LNCAP (cell line): ENCODE measurements around the gene PIKFYVE.

Source experiments
- TF ChIP-seq, protein P1 (sequence below): fragments of 450-650 bp; IDR thresholded peaks from 2 replicates; pipeline ENCODE4 v1.5.1; 2017; ENCODE audit warnings: mild to moderate bottlenecking

Gene PIKFYVE

DNA sequence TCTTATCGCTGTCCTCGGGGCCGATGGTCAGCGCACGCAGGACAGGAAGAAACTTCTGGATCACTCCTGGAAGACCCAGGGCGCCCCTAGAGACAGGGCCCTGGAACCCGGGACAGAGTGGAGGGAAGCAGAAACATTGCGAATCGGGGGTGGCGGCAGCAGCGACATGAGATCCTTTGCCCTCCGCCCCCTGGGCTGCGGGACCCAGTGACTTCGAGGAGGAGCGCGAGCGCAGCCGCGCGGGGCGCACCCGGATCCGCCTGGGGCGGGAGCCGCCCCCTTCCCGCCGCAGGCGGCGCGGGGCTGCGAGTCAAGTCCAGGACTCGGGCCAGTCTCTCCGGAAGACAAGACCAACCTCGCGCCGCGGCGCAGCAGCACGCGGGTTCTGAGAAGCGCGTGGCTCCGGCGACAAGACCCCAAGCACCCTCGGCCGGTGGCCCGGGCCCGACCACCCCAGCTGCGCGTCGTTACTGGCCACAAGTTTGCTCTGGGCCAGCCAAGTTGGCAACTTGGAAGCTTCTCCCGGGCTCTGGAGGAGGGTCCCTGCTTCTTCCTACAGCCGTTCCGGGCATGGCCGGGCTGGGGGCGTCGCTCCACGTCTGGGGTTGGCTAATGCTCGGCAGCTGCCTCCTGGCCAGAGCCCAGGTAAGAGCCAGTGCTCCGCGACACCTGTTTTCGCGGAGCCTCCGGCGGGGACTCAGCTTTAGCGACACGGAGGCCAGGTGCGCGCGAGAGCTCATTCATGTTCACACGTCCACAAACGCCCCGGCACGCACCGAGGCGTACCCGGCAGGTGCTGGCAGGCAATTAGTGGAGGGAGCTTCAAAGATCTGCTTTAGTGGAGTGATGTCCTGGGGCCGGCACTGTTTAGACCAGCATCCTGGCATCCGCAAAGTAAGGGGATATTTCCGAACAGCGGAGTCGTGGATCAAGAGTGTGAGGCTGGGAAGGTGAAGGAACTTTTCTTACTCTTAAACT, 140.7 kb downstream of the PIKFYVE start, which contains the start of gene PTH2R:
TSS of gene PTH2R (plus strand) at position 319 of the 978 bp plus-strand sequence. CDS start at position 571, 252 bp downstream.
- TF ChIP-seq, protein P1, sequence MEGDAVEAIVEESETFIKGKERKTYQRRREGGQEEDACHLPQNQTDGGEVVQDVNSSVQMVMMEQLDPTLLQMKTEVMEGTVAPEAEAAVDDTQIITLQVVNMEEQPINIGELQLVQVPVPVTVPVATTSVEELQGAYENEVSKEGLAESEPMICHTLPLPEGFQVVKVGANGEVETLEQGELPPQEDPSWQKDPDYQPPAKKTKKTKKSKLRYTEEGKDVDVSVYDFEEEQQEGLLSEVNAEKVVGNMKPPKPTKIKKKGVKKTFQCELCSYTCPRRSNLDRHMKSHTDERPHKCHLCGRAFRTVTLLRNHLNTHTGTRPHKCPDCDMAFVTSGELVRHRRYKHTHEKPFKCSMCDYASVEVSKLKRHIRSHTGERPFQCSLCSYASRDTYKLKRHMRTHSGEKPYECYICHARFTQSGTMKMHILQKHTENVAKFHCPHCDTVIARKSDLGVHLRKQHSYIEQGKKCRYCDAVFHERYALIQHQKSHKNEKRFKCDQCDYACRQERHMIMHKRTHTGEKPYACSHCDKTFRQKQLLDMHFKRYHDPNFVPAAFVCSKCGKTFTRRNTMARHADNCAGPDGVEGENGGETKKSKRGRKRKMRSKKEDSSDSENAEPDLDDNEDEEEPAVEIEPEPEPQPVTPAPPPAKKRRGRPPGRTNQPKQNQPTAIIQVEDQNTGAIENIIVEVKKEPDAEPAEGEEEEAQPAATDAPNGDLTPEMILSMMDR = no peak

DNA sequence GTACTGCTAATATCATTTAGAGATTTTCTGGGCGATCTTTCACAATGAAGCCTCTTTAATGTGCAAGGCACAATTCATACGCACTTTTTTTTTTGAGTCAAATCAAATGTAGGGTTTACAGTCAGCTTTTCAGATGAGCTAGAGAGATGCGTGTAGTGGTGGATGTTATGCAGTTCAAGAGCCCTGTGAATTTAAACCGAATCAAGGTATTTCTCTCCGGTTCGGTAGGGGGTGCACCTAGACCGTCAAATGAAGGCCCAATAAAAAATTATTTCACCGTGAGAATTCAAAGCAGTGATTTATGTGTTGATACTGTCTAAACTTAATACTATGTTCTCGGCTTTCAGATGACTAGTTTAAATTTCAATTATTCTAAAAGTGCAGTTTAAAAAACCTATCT, 141.6 kb downstream of the PIKFYVE start:
- TF ChIP-seq, protein P1 = peak; percentile 56
